ENCODE results near the gene NOD2. TPM values are rescaled to one million over a fixed set of nuclear protein-coding genes. Genes with fewer than 3 reads are reported as not detected.
A peak's percentile ranks its signal among the peaks of the same experiment; 100 is the strongest.

NOD2 gene
- total and polyA plus RNA-seq, 2 donors (not counting 1 experiment from before 2014, with no cell fraction given) = 0.50 TPM; not detected in 1

DNA sequence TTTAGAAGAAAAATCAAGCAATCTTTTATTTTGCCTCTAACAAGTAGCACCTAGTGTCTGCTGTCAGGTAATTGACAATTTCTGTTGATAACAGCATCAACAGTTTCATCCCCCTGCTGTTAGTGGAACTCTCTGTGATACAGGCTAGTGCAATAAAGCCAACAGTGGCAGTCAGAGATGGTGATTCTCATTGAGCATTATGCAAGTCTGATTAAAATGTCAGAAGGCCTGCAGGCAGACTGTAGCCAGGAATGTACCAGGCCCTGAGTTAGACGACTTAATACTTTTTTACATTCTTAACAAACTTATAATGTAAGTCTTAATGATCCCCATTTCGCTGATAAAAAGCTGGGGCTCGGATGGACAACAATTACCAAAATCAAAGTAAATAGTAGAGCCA is 63.1 kb downstream of the NOD2 start:
- TF ChIP-seq EZH2 (IDR thresholded peaks at IDR 0.05; ENCODE audit: low read length, missing control alignments) = no peak
- TF ChIP-seq, protein P1, sequence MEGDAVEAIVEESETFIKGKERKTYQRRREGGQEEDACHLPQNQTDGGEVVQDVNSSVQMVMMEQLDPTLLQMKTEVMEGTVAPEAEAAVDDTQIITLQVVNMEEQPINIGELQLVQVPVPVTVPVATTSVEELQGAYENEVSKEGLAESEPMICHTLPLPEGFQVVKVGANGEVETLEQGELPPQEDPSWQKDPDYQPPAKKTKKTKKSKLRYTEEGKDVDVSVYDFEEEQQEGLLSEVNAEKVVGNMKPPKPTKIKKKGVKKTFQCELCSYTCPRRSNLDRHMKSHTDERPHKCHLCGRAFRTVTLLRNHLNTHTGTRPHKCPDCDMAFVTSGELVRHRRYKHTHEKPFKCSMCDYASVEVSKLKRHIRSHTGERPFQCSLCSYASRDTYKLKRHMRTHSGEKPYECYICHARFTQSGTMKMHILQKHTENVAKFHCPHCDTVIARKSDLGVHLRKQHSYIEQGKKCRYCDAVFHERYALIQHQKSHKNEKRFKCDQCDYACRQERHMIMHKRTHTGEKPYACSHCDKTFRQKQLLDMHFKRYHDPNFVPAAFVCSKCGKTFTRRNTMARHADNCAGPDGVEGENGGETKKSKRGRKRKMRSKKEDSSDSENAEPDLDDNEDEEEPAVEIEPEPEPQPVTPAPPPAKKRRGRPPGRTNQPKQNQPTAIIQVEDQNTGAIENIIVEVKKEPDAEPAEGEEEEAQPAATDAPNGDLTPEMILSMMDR (conservative IDR thresholded peaks at IDR 0.05 in 1 of 2, IDR thresholded peaks at IDR 0.05 in 1 of 2; ENCODE audit: low read depth in 1 of 2, low read length in 2 of 2) = no peak
- no peaks in the 10 kb centered on the region for H3K36me3 ChIP-seq (ENCODE audit: control insufficient read depth, insufficient read depth, low read length)

DNA sequence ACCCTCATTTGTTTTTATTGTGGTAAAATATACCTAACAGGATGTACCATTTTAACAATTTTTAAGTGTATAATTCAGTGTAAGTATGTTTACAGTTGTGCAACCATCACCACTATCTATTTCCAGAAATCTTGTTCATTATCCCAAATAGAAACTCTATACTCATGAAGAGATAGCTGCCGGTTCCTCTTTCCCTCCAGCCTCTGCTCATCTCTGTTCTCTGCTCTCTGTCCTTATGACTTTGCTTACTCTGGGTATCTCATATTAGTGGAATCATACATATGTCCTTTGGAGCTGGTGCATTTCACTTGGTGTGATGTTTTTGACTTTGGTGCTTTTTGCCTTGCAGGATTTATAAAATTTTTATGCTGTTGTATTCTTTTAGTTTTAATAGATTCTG is 67.9 kb downstream of the NOD2 start:
- Histone ChIP-seq H3K79me2 (ENCODE audit: control insufficient read depth, insufficient read depth, low read length) (no peaks in the 10 kb centered on the region), H2AFZ (ENCODE audit: low read length) (no peak overlapping the region), H3K4me2 (ENCODE audit: extremely low read depth, insufficient read depth, low read length) (no peak overlapping the region), H3K27ac (ENCODE audit: insufficient read depth, low read length) (no peak overlapping the region), H3K9me3 (ENCODE audit: control insufficient read depth, insufficient read depth, low read depth, low read length) (no peaks in the 10 kb centered on the region), H3K27me3 (ENCODE audit: control insufficient read depth, insufficient read depth, low read length) (no peaks in the 10 kb centered on the region), H4K20me1 (ENCODE audit: control insufficient read depth, extremely low read depth, insufficient read depth, low read length) (no peaks in the 10 kb centered on the region), H3K9ac (ENCODE audit: insufficient read depth, low read length) (no peak overlapping the region), H3K4me3 (replicated peaks in 1 of 4; ENCODE audit: control extremely low read depth in 1 of 4, insufficient read depth in 1 of 4, low read depth in 3 of 4, low read length in 4 of 4) (no peak overlapping the region), H3K36me3 (ENCODE audit: control insufficient read depth, insufficient read depth, low read length) (peaks cover 2% of the 10 kb centered on the region), H3K4me1 (ENCODE audit: control insufficient read depth, extremely low read depth, insufficient read depth, low read length) (no peaks in the 10 kb centered on the region)
- no peak for DNase-seq (ENCODE audit: low read depth in 2 of 2)
- no peak for TF ChIP-seq EZH2 (IDR thresholded peaks at IDR 0.05; ENCODE audit: low read length, missing control alignments)
- TF ChIP-seq, protein P1 (conservative IDR thresholded peaks at IDR 0.05 in 1 of 2, IDR thresholded peaks at IDR 0.05 in 1 of 2; ENCODE audit: low read depth in 1 of 2, low read length in 2 of 2) = no peak

More for the DNA sequence above, 63.1 kb downstream of the NOD2 start:
- Histone ChIP-seq H4K20me1 (ENCODE audit: control insufficient read depth, extremely low read depth, insufficient read depth, low read length) (no peaks in the 10 kb centered on the region), H3K9ac (ENCODE audit: insufficient read depth, low read length) (no peak overlapping the region), H3K27ac (ENCODE audit: insufficient read depth, low read length) (no peak overlapping the region), H3K9me3 (ENCODE audit: control insufficient read depth, insufficient read depth, low read depth, low read length) (no peaks in the 10 kb centered on the region), H3K79me2 (ENCODE audit: control insufficient read depth, insufficient read depth, low read length) (no peaks in the 10 kb centered on the region), H3K4me3 (replicated peaks in 1 of 4; ENCODE audit: control extremely low read depth in 1 of 4, insufficient read depth in 1 of 4, low read depth in 3 of 4, low read length in 4 of 4) (no peak overlapping the region), H3K4me1 (ENCODE audit: control insufficient read depth, extremely low read depth, insufficient read depth, low read length) (no peaks in the 10 kb centered on the region), H2AFZ (ENCODE audit: low read length) (no peak overlapping the region), H3K27me3 (ENCODE audit: control insufficient read depth, insufficient read depth, low read length) (no peaks in the 10 kb centered on the region), H3K4me2 (ENCODE audit: extremely low read depth, insufficient read depth, low read length) (no peak overlapping the region)
- no peak for DNase-seq (ENCODE audit: low read depth in 2 of 2)

DNA sequence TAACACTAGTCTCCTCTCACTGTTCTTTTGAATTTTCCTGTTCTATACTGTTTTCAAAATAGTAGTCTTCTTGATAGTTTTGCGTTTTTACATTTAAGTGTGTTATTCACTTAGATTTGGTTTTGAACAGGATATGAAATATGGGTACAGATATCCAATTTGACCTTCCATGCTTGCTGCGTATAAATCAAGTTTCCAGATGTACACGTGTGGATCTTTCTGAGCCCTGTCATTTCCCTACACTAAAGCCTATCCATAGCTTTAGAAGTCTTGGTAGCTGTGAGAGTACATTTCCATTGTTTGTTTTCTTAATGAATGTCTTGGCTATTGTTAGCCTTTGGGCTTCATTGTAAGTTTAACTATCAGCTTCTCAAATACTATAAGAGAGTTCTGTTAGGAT is 68.8 kb downstream of the NOD2 start:
- TF ChIP-seq, protein P1 (conservative IDR thresholded peaks at IDR 0.05 in 1 of 2, IDR thresholded peaks at IDR 0.05 in 1 of 2; ENCODE audit: low read depth in 1 of 2, low read length in 2 of 2) = no peak
- no peak for TF ChIP-seq EZH2 (IDR thresholded peaks at IDR 0.05; ENCODE audit: low read length, missing control alignments)

More for the DNA sequence above, 68.8 kb downstream of the NOD2 start:
- H3K79me2 ChIP-seq (ENCODE audit: control insufficient read depth, insufficient read depth, low read length) = no peaks in the 10 kb centered on the region
- no peak overlapping the region for H2AFZ ChIP-seq (ENCODE audit: low read length)
- peak; percentile 3 to 14 for DNase-seq (ENCODE audit: low read depth in 2 of 2)
- no peaks in the 10 kb centered on the region for H3K27me3 ChIP-seq (ENCODE audit: control insufficient read depth, insufficient read depth, low read length)
- no peaks in the 10 kb centered on the region for H3K4me1 ChIP-seq (ENCODE audit: control insufficient read depth, extremely low read depth, insufficient read depth, low read length)
- H3K4me3 ChIP-seq (replicated peaks in 1 of 4; ENCODE audit: control extremely low read depth in 1 of 4, insufficient read depth in 1 of 4, low read depth in 3 of 4, low read length in 4 of 4) = no peak overlapping the region
- no peaks in the 10 kb centered on the region for H3K9me3 ChIP-seq (ENCODE audit: control insufficient read depth, insufficient read depth, low read depth, low read length)
- no peak overlapping the region for H3K27ac ChIP-seq (ENCODE audit: insufficient read depth, low read length)
- no peak overlapping the region for H3K9ac ChIP-seq (ENCODE audit: insufficient read depth, low read length)
- H3K36me3 ChIP-seq (ENCODE audit: control insufficient read depth, insufficient read depth, low read length) = peaks cover 2% of the 10 kb centered on the region
- no peak overlapping the region for H3K4me2 ChIP-seq (ENCODE audit: extremely low read depth, insufficient read depth, low read length)
- H4K20me1 ChIP-seq (ENCODE audit: control insufficient read depth, extremely low read depth, insufficient read depth, low read length) = no peaks in the 10 kb centered on the region
